Measurements from ENCODE around the gene GAS5. TPM values are rescaled to one million over a fixed set of nuclear protein-coding genes. Genes with fewer than 3 reads are reported as not detected.
A peak's percentile ranks its signal among the peaks of the same experiment; 100 is the strongest.

Gene GAS5
- total and polyA plus RNA-seq, 9 of the 15 experiments (the other 6 are each of a cell fraction or from before 2014, with no cell fraction given) = 565 to 1,860 (median 1,006) TPM

DNA sequence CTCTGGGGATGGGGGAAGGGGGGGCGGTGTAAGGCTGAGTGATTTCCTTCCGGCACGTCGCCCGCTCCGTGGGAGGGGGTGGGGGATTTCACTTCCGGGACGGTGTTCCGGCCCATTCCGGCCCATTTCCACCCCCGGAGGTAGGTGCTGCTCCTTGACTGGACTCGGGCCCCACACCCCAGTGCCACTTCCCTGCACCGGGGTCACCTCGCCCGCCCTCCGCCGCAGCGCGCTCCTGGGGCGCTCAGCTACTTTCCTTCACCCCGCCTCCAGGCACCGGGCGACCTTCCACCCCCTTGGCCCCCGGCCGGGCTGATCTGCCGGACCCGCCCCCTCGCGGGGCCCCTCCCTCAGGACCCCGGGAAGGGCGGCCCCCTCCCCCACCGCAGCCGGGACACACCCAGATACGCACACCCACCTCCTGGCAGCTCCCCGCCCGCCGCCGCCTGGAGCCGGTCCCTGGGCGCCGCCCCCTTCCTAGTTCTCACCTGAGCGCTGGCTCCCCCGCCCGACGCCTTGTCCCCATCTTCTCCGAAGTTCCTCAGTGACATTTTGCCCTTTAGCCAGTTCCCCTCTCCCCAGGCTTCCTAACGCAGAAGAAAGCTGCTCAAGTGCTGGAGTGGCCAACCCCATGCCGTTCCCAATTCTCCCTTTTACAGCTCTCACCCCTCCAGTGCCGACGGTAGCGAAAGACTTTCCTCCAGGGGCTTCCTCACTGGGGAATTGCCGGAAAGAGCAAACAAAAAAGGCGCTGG is 654 bp upstream of the GAS5 start, which contains the start of gene ZBTB37 (continued):
- peak; percentile 70 for TF ChIP-seq SAP30 (IDR thresholded peaks at IDR 0.05; ENCODE audit: borderline replicate concordance, insufficient read depth, low read depth, low read length, poor library complexity, severe bottlenecking)
- TF ChIP-seq PHF21A (IDR thresholded peaks at IDR 0.05; ENCODE audit: borderline replicate concordance, low read depth) = no peak
- TF ChIP-seq KAT7 (CRISPR knock-in tag; IDR thresholded peaks at IDR 0.05; ENCODE audit: borderline replicate concordance) = peak; percentile 92; the same call in 1 of the 2 replicates
- peak; percentile 76; the same call in 1 of the 2 replicates for TF ChIP-seq KLF6 (CRISPR knock-in tag; IDR thresholded peaks at IDR 0.05; ENCODE audit: borderline replicate concordance)
- peak; percentile 92 for TF ChIP-seq EGR1 (conservative IDR thresholded peaks at IDR 0.05)
- no peak for TF ChIP-seq ZNF75A (CRISPR knock-in tag; IDR thresholded peaks at IDR 0.05)
- no peak for TF ChIP-seq ZNF436 (CRISPR knock-in tag; IDR thresholded peaks at IDR 0.05)
- TF ChIP-seq PHF8 (IDR thresholded peaks at IDR 0.05; ENCODE audit: borderline replicate concordance, low read length) = peak; percentile 71
- no peak for TF ChIP-seq ZBED1 (IDR thresholded peaks at IDR 0.05)
- TF ChIP-seq ZNF12 (CRISPR knock-in tag; IDR thresholded peaks at IDR 0.05) = no peak
- TF ChIP-seq SMARCB1 (IDR thresholded peaks at IDR 0.05; ENCODE audit: insufficient read length, low read depth) = no peak
- TF ChIP-seq, protein P1, sequence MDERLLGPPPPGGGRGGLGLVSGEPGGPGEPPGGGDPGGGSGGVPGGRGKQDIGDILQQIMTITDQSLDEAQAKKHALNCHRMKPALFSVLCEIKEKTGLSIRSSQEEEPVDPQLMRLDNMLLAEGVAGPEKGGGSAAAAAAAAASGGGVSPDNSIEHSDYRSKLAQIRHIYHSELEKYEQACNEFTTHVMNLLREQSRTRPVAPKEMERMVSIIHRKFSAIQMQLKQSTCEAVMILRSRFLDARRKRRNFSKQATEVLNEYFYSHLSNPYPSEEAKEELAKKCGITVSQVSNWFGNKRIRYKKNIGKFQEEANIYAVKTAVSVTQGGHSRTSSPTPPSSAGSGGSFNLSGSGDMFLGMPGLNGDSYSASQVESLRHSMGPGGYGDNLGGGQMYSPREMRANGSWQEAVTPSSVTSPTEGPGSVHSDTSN (CRISPR knock-in tag; IDR thresholded peaks at IDR 0.05; ENCODE audit: low read depth) = no peak
- TF ChIP-seq, protein P1 (tag; conservative IDR thresholded peaks at IDR 0.05; ENCODE audit: low read depth) = no peak; the same call in 1 of the 2 replicates
- peak; percentile 44 for TF ChIP-seq NBN (IDR thresholded peaks at IDR 0.05; ENCODE audit: low read depth)
- peak in 1 of 2 experiments; percentile 94; a peak in 2 of 4 replicates for TF ChIP-seq HDAC1 (IDR thresholded peaks at IDR 0.05)
- no peak for TF ChIP-seq ZNF589 (CRISPR knock-in tag; IDR thresholded peaks at IDR 0.05; ENCODE audit: low read depth)
- TF ChIP-seq HNRNPH1 (optimal IDR thresholded peaks at IDR 0.05; ENCODE audit: low read depth, low read length) = no peak
- TF ChIP-seq ETS2 (tag; IDR thresholded peaks at IDR 0.05; ENCODE audit: borderline replicate concordance, poor library complexity, severe bottlenecking) = no peak
- TF ChIP-seq, protein P2, sequence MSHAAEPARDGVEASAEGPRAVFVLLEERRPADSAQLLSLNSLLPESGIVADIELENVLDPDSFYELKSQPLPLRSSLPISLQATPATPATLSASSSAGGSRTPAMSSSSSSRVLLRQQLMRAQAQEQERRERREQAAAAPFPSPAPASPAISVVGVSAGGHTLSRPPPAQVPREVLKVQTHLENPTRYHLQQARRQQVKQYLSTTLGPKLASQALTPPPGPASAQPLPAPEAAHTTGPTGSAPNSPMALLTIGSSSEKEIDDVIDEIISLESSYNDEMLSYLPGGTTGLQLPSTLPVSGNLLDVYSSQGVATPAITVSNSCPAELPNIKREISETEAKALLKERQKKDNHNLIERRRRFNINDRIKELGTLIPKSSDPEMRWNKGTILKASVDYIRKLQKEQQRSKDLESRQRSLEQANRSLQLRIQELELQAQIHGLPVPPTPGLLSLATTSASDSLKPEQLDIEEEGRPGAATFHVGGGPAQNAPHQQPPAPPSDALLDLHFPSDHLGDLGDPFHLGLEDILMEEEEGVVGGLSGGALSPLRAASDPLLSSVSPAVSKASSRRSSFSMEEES (CRISPR knock-in tag; IDR thresholded peaks at IDR 0.05) = no peak
- no peak for TF ChIP-seq SP1 (CRISPR knock-in tag; IDR thresholded peaks at IDR 0.05)
- no peak for TF ChIP-seq NCOA6 (IDR thresholded peaks at IDR 0.05)
- TF ChIP-seq, protein P3, sequence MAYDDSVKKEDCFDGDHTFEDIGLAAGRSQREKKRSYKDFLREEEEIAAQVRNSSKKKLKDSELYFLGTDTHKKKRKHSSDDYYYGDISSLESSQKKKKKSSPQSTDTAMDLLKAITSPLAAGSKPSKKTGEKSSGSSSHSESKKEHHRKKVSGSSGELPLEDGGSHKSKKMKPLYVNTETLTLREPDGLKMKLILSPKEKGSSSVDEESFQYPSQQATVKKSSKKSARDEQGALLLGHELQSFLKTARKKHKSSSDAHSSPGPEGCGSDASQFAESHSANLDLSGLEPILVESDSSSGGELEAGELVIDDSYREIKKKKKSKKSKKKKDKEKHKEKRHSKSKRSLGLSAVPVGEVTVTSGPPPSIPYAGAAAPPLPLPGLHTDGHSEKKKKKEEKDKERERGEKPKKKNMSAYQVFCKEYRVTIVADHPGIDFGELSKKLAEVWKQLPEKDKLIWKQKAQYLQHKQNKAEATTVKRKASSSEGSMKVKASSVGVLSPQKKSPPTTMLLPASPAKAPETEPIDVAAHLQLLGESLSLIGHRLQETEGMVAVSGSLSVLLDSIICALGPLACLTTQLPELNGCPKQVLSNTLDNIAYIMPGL (CRISPR knock-in tag; IDR thresholded peaks at IDR 0.05) = no peak
- TF ChIP-seq SAFB2 (IDR thresholded peaks at IDR 0.05; ENCODE audit: borderline replicate concordance, low read depth, low read length, severe bottlenecking) = no peak
